Measurements from ENCODE around the gene IGLL5.
"Not testable (repeated sequence)": the region's sequence is repeated elsewhere in the genome, so short reads cannot be mapped to it uniquely, and the experiment has no call there.

GRCh38 chr22:22899342-22900080 lies 11.9 kb downstream of the IGLL5 start:
- TF ChIP-seq POLR2A, CTCF (IDR thresholded peaks at IDR 0.05): not testable (repeated sequence)
